Measurements from ENCODE around the gene TMEM26.

The TMEM26 gene

DNA sequence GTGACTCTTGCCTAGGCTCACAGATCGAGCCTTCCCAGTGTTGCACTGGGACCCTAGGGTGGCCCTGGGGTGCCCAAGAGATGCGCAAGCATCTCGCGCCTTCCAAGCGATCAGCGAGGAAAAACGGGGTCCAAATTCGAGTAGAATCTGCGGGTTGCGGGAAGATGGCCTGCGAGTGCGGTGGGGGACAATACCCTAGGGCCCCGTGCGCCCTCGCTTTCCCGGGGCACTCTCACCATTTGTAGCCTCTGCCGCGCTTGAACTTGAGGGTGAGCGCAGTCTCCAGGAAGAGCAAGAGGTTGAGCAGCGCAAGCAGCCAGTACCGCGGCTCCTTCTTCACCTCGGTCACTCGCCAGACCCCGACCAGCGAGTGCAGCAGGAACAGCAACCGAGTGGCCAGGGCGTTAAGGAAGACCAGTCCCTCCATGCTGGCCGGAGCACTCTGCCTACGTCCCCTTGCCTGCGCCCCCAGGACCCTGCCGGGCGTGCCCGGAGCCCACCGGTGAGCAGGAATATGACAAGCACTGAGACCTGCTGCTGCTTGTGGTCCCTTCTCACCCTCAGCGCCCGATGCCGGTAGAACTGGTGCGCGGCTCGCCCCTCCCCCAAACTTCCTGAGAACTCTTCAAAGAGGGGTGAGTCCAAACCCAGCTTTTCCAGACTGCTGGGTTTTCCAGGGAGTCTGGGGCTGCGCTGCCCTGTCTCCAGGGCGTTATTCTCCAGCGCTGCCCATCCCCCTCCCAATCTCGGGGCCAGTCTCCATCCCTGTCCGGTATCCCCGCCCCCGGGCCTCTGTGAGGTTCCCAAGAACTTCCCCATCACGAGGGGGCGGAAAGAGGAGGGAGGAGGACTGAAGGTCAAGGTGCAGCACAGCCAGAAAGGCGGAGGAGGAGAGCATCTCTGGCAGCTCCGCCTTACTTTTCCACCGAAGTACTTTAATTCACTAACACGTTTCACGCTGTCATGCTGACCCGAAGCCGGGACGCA, at the start of gene TMEM26:
Gene TMEM26, minus strand, starts transcription at position 727 of the 987 bp plus-strand sequence. Its CDS starts 300 bp downstream, at position 427.
- no peak for DNase-seq

DNA sequence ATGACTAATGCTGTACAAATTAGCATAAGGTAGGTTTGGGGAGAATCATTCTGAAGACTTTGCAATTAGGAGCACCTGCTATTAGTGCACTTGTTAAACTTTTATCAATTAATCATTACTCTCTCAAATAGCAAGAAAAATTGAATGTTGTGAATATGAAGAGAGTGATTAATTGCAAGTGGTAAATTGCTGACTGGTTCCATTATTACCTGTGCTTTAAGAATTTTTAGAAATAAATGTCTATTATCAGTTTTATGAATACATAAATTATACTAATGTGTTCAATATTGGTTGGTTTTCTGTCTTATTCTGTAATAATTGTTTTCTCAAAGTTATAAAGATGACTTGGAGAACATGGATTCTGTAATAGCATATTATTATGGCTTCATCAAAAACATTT, 47.3 kb upstream of the TMEM26 start:
- DNase-seq, result no peak

DNA sequence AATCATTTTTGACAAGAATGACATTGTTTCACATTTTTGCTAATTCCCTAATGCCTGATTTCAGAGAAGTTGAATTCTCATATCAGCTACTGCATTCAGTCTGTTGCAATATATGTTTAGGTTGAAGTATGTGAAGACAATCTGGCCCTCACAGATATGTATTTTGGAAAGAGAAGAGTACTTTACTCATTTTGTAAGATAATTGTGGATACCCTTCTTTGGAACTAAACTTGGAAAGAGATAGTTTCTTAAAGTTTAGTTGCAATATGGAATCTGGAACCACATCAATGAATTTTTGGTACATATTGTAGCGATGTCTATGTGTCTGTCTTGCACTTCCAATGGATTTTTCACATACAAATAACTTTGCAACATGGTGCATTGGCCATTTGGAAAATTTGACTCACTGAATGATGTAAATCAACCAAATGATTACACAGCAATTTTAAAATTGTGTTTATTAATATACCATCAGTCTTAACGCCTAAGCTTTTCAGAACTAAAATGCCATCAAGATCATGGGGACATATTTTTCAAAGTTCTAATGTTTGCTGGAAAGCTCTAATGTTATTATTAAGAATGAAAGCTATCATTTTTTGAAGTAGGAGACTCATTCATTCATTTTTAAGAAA, 39.3 kb upstream of the TMEM26 start:
- DNase-seq, result no peak

DNA sequence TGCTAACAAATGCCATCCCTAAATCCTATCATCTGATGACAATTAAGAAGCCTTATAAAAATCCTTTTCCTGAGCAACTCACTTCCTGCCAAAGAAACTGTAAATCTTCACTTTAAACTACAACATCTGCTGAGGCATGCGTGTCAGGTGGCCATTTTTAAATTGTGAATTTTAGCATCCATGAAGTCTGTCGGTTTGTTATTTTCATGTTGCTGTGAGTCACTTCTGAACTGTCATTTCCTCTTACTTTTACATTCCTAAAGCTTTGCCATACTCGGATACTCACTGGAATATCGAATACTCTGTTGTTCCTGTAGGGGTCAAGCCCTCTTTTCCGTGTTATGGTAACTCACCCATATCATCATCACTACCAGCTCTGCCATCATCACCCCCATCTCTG, 34.3 kb upstream of the TMEM26 start:
- DNase-seq, result no peak

DNA sequence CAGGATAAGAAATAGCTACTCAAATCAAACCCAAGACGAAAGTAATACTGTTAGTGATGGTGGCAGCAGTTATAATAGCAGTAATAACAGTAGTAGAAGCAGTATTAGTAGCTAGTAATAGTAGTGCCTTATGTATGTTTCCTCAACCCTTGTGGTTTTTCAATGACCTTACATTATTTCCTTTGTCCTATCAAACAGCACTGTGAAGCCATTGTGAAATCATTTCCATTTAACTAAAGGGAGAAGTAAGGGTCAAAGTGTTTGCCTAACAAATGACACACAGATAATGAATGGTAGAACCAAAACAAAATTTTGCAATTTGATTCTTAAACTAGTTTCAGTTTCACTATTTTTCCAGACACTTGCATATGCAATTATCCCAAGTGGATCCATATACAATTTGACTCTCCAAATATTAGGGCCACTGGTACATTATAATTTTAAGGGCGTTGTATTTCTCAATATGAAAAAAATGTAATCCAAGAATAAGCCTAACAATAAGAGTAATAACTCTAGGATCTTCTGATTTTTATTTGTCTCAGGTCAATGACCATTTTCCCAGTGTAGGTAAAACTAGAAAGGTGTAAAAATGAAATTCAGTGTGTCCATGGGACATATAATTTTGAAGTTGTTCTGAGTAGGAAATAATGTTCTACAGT, 33.7 kb upstream of the TMEM26 start:
- DNase-seq, result no peak

DNA sequence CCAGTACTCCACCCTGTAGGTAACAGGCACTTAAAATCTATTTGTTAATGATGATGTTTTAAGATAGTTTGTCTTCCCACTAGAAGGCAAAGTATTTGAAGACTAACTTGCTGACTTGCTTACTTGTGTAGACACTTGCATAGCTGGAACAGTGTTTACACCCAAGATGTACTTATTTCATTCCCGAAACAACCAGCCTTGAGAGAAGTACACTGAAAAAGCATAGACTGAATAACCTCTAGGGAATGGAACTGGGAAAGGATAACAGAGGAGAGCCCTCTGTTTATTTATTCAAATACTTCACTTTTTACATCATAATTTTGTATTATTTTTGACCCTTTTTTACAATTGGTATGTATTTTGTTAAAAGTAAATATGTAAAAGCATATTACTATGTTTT, 33.1 kb upstream of the TMEM26 start:
- no peak for DNase-seq

DNA sequence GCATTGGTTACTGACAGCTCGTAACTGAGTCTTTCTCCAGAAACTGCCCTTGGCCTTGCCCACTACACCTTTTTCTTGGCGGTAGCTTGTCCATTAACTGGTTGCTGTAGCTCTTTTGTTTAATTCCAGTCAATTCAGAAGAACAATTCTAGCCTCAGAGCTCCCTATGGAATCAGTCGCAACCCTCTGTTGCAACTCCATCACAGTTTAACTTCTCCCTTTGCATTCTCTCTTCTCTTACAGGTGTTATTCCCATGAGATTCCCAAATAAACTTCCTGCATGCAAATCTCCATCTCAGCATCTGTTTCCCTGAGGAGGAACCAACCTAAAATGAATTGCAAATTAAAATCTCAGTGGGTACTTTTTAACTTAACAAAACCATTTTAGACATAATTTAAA, 28.4 kb upstream of the TMEM26 start:
- no peak for DNase-seq

DNA sequence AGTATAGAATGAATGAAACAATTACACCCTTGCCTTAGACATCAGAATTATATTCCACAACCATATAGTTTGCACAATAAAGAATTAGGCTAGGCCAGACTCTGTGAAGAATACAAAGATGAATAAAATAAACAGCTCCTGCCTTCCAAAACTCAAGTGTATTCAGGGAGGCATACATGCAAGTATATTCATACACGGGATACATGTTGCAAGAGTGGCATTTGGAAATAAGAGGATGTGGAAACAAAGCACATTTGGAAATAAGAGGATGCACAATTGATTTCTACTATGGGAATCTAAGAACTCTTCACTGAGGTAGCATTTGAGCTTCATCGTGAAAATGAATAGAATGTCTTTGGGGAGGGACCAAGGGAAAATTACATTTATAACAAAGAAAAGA, 27.0 kb upstream of the TMEM26 start:
- DNase-seq, result no peak

DNA sequence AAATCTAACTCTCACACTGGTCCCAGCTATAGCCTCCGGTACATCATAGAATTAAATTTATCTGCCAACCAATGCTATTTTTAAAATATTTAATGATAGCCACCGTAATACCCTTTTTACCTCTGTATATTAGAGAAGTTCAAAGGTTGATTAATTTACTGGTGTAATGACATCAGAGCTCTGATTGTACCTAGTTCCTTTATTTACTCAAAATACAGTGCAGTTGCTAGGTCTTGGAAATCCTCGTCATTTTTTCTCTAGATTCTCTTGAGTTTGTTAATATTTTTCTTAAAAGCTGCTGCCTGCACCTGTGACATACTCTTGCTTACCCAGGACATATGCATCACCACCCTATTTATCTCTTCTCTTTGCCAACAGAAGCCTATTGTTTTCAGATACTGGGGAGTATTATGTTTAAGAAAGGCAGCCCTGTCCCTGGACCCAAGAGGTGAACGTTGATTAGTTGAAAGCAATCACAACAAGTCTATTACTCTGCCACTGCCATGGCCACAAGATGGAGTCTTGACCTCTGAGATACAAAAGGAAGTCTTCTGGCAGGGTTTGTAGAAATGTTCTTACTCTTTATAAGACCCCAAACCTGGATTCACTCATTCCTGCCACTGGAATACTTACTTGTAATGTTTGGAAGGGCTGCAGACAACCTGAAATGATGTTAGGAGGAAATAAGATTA, 25.6 kb upstream of the TMEM26 start:
- no peak for DNase-seq

DNA sequence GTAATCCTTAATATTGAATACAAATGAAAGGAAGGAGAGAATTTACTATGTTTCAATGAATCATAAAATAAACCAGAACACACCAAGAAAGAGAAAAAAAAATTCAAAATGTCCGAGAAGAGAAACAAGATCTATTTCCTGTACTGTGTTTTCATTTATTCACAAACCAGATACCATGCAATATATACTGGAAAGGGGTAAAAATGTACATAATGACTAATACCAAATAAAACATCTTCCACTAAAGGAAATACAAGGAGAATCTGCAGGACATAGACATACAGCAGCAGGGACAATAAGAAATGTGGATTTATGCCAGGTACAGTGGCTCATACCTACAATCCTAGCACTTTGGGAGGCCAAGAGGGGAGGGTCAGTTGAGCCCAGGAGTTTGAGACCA, 24.3 kb upstream of the TMEM26 start:
- no peak for DNase-seq

DNA sequence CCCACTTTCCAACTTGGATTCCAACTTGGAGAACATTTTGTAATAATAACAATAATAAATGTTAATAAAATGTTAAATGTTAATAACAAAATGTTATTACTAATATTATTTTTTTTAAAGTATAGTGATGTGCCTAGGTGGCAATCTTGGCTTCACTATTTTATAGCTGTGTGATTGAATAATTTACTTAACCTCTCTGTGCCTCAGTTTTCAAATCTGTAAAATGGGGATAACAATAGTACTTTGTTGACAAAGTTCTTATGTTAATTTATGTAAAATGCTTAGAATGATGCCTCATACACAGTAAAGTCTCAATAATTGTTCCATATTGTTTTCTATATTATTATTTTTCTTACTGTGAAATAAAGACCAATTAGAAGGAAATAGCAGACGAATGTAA, 23.3 kb upstream of the TMEM26 start:
- no peak for DNase-seq

DNA sequence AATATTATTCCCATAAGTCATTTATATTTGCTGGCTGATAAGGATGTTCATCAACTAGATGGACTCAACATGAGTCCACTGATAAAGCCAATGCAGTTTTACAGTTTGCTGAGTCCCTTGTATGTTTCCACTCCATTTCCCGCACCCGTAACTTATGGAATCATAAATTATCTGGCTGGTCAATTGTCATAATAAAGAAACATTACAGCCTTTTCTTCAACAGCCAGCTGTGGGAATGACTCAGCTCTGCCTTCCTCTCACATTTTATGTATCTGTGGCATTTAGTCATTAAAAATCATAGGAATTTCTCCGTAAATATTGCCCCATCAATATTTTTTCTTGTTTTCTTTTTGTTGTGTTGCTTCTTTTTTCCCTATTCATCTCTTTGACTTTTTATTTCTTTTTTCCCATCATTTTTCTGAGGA, 22.3 kb upstream of the TMEM26 start:
- no peak for DNase-seq

DNA sequence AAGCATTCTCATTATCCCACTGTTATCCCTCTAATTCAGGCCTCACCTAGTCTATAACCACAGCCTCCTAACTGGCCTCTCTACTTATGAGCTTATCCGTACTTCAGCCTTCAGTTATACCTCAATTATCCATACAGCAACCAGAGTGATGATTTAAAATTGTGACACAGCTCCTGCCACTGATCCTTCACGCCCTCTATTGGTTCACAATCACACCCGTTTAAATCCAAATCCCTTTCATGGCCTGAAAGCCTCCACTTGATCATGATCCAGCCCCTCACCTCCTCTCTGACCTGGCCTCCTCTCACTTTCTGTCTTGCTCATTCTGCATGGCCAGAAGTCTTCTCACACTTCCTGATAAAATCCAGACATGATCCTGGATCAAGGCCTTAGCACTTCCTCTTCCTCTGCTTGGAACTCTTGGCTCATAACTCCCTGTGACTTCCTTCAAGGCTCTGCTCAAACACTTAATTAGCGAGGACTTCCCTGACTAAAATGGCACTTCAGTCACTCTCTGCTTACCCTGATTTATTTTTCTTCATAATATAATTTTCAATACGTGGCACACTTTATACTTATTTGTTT, 19.0 kb upstream of the TMEM26 start:
- DNase-seq, result no peak

DNA sequence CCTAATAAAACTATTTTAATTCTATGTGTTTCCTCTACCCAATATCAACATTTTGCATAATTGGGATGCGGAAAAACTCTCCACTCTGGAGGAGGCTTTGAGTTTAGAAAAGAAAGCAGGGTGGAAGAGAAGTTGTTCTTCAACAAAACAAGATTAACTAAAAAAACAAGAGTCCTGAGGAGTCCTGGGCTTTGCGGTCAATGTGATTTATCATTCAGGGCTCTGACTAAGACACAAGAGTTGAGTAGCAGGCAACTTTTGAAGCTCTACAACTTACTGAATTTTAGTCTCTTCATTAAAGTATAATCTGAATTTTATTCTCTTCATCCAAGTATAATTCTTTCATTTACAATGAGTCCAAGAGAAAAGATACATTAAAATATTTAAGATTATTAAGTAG, 18.3 kb upstream of the TMEM26 start:
- DNase-seq, result no peak

DNA sequence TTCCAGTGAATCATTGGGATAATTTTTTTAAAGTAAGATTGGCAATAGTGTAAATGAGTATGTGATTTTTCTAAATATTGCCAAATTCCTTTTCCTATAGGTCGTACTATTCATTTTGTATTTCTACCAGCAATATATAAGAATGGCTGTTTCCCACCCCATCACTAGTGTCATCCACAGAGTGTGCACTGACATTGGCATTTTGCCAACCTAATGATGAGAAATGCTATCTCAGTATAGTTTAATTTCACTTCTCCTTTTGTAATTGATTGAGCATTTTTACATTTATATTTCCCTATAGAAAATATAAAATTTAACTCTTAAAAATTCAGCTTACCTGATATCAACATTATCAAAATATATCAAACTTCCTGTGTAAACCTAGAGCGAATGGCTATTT, 17.6 kb upstream of the TMEM26 start:
- DNase-seq, result no peak

DNA sequence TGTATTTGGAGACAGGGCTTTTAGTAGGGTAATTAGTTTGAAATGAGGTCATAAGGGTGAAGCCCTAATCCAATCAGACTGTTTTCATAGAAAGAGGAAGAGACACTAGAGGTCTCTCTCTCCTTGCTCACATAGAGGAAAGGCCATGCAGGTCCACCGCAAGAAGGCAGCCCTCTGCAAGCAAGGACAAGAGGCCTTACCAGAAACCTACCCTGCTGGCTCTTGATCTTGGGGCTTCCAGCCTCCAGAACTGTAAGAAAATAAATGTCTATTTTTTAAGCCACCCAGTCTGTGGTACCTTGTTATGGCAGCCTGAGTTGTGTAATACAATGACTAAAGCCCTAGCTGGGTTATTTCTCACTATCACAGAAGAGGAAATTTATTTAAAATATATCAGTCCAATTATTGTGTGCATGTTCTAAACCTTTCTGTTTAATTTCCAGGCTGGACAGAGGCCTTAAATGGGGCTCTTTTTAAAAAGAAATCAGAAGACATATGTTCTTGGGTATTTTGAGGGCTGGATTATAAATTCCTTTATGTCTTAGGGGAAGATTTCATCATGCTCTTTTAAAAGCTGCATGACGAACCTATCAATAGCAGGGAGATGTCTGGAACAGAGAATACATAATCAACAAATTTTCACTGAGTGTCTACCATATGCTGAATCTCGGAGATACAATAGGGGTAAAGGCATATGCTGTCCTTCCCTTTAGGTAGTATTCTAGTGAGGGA, 12.9 kb upstream of the TMEM26 start:
- no peak for DNase-seq

DNA sequence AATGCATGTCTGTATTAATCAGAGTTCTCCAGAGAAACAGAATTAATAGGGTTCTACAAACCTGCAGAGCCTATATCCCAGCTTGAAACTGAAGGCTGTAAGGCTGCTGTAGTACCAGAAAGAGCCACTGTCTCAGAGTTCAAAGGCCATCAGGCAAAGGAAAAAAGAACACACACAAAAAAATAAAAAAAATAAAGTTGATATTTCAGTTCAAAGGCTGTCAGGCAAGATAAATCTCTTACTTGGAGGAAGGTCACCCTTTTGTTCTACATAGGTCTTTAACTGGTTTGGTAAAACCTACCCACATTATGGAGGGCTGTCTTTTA, 12.0 kb upstream of the TMEM26 start:
- no peak for DNase-seq

DNA sequence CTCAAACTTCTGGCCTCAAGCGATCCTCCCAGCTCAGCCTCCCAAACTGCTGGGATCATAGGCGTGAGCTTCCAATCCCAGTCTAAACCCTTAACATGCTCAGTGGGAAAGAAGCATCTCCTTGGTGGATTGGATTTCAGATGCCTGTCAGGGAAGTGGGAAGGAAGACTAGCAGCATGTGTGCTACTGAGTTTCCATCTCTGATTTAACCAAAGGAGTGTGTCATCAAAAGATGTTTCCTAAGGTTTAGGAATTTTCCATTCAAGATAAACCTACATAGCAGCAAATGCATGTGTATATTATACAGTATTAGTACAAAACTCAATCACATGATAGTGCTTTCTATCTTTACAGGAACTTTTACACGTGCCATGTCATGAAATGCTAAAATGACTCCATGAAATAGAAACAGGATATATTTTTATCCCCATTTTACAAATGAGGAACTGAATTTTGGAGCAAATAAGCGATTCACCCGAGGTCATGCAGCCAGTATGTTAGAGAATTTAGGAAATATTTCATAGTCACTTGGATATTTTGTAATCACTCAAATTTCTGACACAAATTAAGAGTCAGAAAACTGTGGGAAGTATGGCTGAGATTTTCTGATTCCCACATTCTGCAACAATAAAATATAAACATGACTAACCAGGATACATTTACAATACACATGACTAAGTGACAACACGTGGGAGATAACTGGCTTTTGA, 11.4 kb upstream of the TMEM26 start:
- no peak for DNase-seq

DNA sequence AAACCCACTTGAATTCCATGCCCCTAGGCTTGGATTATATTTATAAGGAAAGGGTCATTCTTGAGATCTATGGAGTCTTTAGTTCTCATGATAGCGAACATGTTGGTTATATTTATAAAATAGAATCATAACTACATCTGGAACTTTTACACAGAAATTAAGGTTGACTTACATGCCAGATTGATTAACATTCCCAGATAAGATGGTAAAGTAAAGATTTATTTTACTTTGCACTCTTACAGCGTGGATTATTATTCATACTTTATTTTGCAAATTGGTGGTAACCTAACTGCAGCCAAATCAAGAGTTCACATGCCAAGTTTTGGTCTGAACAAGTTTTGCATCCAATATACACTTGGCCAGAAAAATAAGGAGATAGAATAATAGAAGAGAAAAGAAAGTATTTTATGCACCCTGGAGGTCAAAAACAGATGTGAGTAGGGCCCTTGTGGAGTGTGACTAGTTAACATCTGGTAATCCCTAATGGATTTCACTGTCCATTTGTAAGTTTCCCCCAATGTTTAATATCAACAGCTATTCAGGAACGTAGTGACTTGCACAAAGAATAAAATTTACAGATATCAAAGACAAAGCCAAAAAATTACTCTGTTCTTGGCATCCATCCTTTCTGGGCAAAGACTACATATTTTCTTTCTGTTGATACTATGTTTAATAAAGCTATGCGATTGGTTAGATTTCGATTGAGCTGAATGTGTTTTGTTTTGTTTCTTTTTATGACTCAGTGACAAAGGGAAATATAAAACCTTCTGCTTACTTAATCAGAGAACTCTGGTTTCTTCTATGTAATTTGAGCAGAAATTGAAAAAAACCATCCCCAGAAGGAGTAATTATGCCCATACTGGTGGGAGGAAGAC, 10.1 kb upstream of the TMEM26 start:
- DNase-seq, result no peak

DNA sequence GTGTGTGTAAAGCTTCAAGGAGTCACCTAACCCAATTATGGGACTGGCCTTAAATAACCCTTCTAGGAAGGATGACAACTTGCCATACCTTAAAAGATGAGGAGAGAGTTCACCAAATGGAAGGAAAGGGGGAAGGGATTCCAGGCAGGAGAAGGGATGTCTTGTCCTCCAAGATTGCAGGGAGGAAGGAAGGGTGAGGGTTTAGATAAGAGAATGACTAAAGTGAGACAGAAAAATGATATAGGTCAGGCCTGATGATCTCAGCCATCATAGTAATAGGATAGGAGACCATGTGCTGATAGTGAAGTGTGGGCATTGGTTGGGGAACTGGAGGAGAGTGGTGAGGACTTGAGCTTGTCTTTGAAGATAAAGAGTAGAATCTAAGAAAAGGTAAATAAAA, 7.7 kb upstream of the TMEM26 start:
- DNase-seq, result no peak

DNA sequence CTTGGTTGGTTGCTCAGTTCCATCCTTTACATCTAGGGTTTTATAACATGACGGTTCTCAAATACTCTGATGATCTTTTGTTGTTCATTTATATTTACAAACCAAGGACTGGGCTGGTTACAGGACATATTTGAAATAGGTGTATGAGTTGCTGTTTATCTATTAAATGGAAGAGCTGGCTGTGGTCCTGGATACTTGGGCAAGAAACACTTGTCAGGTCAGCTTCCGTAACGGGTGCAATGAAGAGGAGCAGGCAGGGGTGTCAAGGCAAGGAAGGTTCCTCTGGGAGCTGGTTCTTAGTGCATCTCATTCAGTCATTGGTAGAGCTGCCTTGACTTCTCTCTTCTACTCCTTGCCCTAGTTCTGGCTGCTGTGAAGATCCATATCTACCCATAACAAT, 4.8 kb upstream of the TMEM26 start:
- no peak for DNase-seq
